Measurements from ENCODE around the gene MYLK.

DNA sequence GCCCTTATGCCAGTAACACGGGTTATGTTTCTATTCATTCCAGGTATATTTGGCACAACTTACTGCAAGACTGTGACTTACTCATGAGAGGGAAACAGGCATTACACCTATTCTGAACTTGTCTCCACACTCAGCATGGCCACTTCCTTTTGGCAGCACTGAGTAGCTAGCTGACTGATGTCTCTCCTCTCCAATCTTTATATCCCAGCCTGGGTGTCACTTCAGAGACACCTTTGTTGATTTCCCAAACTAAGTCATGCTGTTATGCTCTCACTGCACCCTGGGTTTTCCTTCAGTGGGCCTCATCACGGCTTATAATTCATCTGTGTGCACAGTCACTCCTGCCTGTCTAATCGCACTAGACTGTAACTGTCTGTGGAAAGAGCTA, 114.8 kb downstream of the MYLK start:
- TF ChIP-seq, protein P1, sequence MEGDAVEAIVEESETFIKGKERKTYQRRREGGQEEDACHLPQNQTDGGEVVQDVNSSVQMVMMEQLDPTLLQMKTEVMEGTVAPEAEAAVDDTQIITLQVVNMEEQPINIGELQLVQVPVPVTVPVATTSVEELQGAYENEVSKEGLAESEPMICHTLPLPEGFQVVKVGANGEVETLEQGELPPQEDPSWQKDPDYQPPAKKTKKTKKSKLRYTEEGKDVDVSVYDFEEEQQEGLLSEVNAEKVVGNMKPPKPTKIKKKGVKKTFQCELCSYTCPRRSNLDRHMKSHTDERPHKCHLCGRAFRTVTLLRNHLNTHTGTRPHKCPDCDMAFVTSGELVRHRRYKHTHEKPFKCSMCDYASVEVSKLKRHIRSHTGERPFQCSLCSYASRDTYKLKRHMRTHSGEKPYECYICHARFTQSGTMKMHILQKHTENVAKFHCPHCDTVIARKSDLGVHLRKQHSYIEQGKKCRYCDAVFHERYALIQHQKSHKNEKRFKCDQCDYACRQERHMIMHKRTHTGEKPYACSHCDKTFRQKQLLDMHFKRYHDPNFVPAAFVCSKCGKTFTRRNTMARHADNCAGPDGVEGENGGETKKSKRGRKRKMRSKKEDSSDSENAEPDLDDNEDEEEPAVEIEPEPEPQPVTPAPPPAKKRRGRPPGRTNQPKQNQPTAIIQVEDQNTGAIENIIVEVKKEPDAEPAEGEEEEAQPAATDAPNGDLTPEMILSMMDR (conservative IDR thresholded peaks at IDR 0.05; ENCODE audit: low read length) = no peak
- no peak for TF ChIP-seq EZH2phosphoT487 (IDR thresholded peaks at IDR 0.05; ENCODE audit: borderline replicate concordance)

All from Loucy (cell line).